GM12878 (cell line): Measurements from ENCODE around the gene TNRC6C. TPM values are rescaled to one million over a fixed set of nuclear protein-coding genes. Genes with fewer than 3 reads are reported as not detected.

Experiments
- ATAC-seq: fragments of 200-7000 bp; cut with Tn5 transposase; 3 replicates; pipeline ENCODE4 v1.9.1; 2020; ENCODE audit warnings: mild to moderate bottlenecking, moderate library complexity
- BruUV-seq: library from RNA; stranded (reverse); fragments of 400-500 nt; replicated peaks from 2 replicates; lab custom pipeline; 2021; lab: Mats Ljungman, UMichigan
- CTCF ChIA-PET: fragments of 300-600 bp; sonication (Branson Sonifier 250); formaldehyde crosslinking; extraction: SDS; loops from one replicate; lab custom pipeline; 2021; ENCODE audit warnings: inconsistent platforms; lab: Yijun Ruan, JAX
- POLR2A ChIA-PET: fragments of 350-600 bp; formaldehyde crosslinking; extraction: SDS; loops from one replicate; lab custom pipeline; 2021; ENCODE audit warnings: inconsistent platforms; lab: Charles Lee
- RAD21 ChIA-PET: fragments of 300-600 bp; sonication (Branson Sonifier 250); formaldehyde crosslinking; loops from one replicate; lab custom pipeline; 2023; ENCODE audit warnings: antibody characterized with exemption; ENCODE audit not compliant: unreplicated experiment; lab: Charles Lee
- SMC1A ChIA-PET: fragments of 300-600 bp; sonication (Branson Sonifier 250); formaldehyde crosslinking; loops from one replicate; lab custom pipeline; 2023; ENCODE audit not compliant: unreplicated experiment, uncharacterized antibody; lab: Charles Lee
- DNase-seq: peaks from one replicate; pipeline ENCODE4 v3.0.0-alpha.2; 2011; ENCODE audit warnings: low read depth, low spot score
- FAIRE-seq: peaks from 3 replicates; lab custom pipeline; 2011; peaks lifted over from hg19 to GRCh38; lab: Jason Lieb, UNC
- H2AFZ ChIP-seq: 2 replicates; pipeline ENCODE4 v1.6.0; 2011; ENCODE audit warnings: low read depth, low read length, control low read depth; ENCODE audit not compliant: control insufficient read depth
- H3K27ac ChIP-seq: 2 replicates; pipeline ENCODE4 v1.5.1; 2011; ENCODE audit warnings: control low read depth; ENCODE audit not compliant: control insufficient read depth, insufficient read depth
- H3K27me3 ChIP-seq, 2 experiments: replicated peaks in 1 of 2; 2 replicates each; pipeline versions ENCODE4 v1.6.0 to v1.6.1; 2011; ENCODE audit warnings: low read length in 1 of 2; ENCODE audit not compliant: control insufficient read depth in 2 of 2, insufficient read depth in 2 of 2
- H3K36me3 ChIP-seq, 2 experiments: 2 replicates each; pipeline ENCODE4 v1.5.1; 2011; ENCODE audit warnings: low read length in 1 of 2; ENCODE audit not compliant: control insufficient read depth in 2 of 2, insufficient read depth in 2 of 2
- H3K4me1 ChIP-seq: 2 replicates; pipeline ENCODE4 v1.6.1; 2011; ENCODE audit warnings: mild to moderate bottlenecking, low read length, moderate library complexity, mixed read lengths; ENCODE audit not compliant: control insufficient read depth, insufficient read depth
- H3K4me2 ChIP-seq: 2 replicates; pipeline ENCODE4 v1.6.0; 2011; ENCODE audit warnings: control low read depth; ENCODE audit not compliant: control insufficient read depth, insufficient read depth
- H3K4me3 ChIP-seq: fragments of 200-600 bp; sonication (generic); 2 replicates; pipeline ENCODE4 v1.5.1; 2016
- H3K79me2 ChIP-seq: 2 replicates; pipeline ENCODE4 v1.6.0; 2011; ENCODE audit warnings: low read length; ENCODE audit not compliant: control insufficient read depth, insufficient read depth
- H3K9ac ChIP-seq: 2 replicates; pipeline ENCODE4 v1.8.0; 2011; ENCODE audit warnings: low read length, control low read depth, mixed read lengths; ENCODE audit not compliant: control insufficient read depth, insufficient read depth
- H3K9me3 ChIP-seq: replicated peaks from 3 replicates; pipeline ENCODE4 v1.5.1; 2011; ENCODE audit warnings: mild to moderate bottlenecking, low read length; ENCODE audit not compliant: control insufficient read depth, insufficient read depth
- H4K20me1 ChIP-seq: 2 replicates; pipeline ENCODE4 v1.6.0; 2011; ENCODE audit not compliant: control insufficient read depth, insufficient read depth
- BRCA1 ChIP-seq: IDR thresholded peaks from 2 replicates; pipeline ENCODE4 v1.6.1; 2011; ENCODE audit warnings: low read depth, low read length, improper control_type of control experiment
- SUZ12 ChIP-seq: fragments of 200-600 bp; sonication (generic); IDR thresholded peaks from one replicate; pipeline ENCODE4 v1.6.1; 2018; ENCODE audit warnings: antibody characterized with exemption, mild to moderate bottlenecking; ENCODE audit not compliant: unreplicated experiment
- ZNF24 ChIP-seq: fragments of 450-650 bp; IDR thresholded peaks from 2 replicates; pipeline ENCODE4 v1.6.1; 2017; ENCODE audit warnings: antibody characterized with exemption, mild to moderate bottlenecking
- WGBS: methylation state at CpG from one replicate; pipeline ENCODE4 v1.1.6; 2016; ENCODE audit warnings: low lambda C conversion rate; ENCODE audit not compliant: insufficient replicate concordance, insufficient coverage; ENCODE audit errors: missing lambda C conversion rate; 5-methylcytosine and 5-hydroxymethylcytosine counted together
- in situ Hi-C: fragments of 300-500 bp; cut with MboI; formaldehyde crosslinking; loops from 9 replicates; pipeline ENCODE4 v1.14.3; 2018; ENCODE audit warnings: mixed read lengths
- intact Hi-C: fragments of 100-400 bp; cut with micrococcal nuclease; formaldehyde crosslinking; loops from one replicate; pipeline ENCODE4 v1.14.2; 2022; ENCODE audit not compliant: unreplicated experiment
- polyA plus RNA-seq, 11 experiments: library from polyadenylated mRNA; depleted of rRNA in 4 of 11; unstranded in 6 of 11; stranded (reverse) in 5 of 11; fragments of >200 nt; fragmentation: Nextera tagmentation in 4 of 11; fragmentation: Illumina TruSeq in 1 of 11; extraction: Ambion mirVana in 4 of 11; extraction: Trizol in 1 of 11; gene quantifications; 1 replicate in 1 of 11; 2 replicates in 10 of 11; pipeline versions ENCODE4 v1.2.1 to v1.2.3, GENCODE V29; 2011 to 2016; ENCODE audit warnings: inconsistent platforms in 2 of 11, missing spikeins in 2 of 11, low read depth in 1 of 11
- total RNA-seq, 4 experiments: library from RNA; depleted of rRNA in 3 of 4; stranded (reverse); fragments of >200 nt in 3 of 4; fragmentation: Illumina TruSeq in 1 of 4; extraction: Trizol in 1 of 4; gene quantifications; 2 replicates each; pipeline versions ENCODE4 v1.2.1 to v1.2.3, GENCODE V29; 2013 to 2021
- TF ChIP-seq, protein P1 (sequence below): fragments of 450-650 bp; formaldehyde crosslinking; IDR thresholded peaks from 2 replicates; pipeline ENCODE4 v1.4.0; 2022; ENCODE audit warnings: mild to moderate bottlenecking, moderate library complexity

TNRC6C gene
- total and polyA plus RNA-seq, 10 of the 15 experiments (the other 5 are each of a cell fraction or from before 2014, with no cell fraction given), result 0.40 to 6.1 (median 0.96) TPM

DNA sequence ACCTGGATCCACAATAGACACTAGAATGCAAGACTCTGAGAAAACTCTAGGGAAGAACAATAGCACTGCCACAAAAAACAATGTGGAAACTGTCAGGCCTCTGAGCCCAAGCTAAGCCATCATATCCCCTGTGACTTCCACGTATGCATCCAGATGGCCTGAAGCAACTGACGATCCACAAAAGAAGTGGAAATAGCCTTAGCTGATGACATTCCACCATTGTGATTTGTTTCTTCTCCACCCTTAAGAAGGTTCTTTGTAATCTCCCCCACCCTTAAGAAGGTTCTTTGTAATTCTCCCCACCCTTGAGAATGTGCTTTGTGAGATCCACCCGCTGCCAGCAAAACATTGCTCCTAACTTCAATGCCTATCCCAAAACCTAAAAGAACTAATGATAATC is 39.2 kb upstream of the TNRC6C start:
- Histone ChIP-seq H3K36me3 (no peaks in the 10 kb centered on the region), H3K4me2 (no peak overlapping the region), H3K4me1 (no peaks in the 10 kb centered on the region), H3K79me2 (no peaks in the 10 kb centered on the region), H3K9me3 (no peaks in the 10 kb centered on the region), H4K20me1 (no peaks in the 10 kb centered on the region), H3K9ac (no peak overlapping the region), H3K27ac (no peak overlapping the region), H3K4me3 (no peak overlapping the region), H2AFZ (no peak overlapping the region)
- no TSS peak for BruUV-seq
- WGBS, result 88% methylated on average over 3 of the region's 3 CpGs
- in situ Hi-C loops (no loop called here), intact Hi-C loops (no loop called here)
- ChIA-PET SMC1A (no interaction called here), CTCF (no interaction called here), POLR2A (no interaction called here), RAD21 (no interaction called here)
- FAIRE-seq, result no peak
- TF ChIP-seq BRCA1 (no peak), ZNF24 (no peak), SUZ12 (no peak)
- TF ChIP-seq, protein P1, sequence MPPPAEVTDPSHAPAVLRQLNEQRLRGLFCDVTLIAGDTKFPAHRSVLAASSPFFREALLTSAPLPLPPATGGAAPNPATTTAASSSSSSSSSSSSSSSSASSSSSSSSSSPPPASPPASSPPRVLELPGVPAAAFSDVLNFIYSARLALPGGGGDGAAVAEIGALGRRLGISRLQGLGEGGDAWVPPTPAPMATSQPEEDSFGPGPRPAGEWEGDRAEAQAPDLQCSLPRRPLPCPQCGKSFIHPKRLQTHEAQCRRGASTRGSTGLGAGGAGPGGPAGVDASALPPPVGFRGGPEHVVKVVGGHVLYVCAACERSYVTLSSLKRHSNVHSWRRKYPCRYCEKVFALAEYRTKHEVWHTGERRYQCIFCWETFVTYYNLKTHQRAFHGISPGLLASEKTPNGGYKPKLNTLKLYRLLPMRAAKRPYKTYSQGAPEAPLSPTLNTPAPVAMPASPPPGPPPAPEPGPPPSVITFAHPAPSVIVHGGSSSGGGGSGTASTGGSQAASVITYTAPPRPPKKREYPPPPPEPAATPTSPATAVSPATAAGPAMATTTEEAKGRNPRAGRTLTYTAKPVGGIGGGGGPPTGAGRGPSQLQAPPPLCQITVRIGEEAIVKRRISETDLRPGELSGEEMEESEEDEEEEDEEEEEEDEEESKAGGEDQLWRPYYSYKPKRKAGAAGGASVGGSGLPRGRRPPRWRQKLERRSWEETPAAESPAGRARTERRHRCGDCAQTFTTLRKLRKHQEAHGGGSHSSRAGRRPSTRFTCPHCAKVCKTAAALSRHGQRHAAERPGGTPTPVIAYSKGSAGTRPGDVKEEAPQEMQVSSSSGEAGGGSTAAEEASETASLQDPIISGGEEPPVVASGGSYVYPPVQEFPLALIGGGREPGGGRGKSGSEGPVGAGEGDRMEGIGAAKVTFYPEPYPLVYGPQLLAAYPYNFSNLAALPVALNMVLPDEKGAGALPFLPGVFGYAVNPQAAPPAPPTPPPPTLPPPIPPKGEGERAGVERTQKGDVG (CRISPR knock-in tag), result no peak
- TF ChIP-seq, all 136 proteins: peak for 0
- DNase-seq (no peak), ATAC-seq (no peak)
- H3K27me3 ChIP-seq, result peaks cover 0 to 2% of the 10 kb centered on the region in 2 experiments; a peak in 3 of 4 replicates
